AG08396 (cell line): ENCODE results near the gene GJA10.

Source experiments
- DNase-seq: peaks from one replicate; pipeline ENCODE4 v3.0.0; 2012; ENCODE audit warnings: low spot score, mixed read lengths

The GJA10 gene

GRCh38 chr6:89917801-89918366 is 23.6 kb downstream of the GJA10 start:
- no peak for DNase-seq

GRCh38 chr6:89921197-89921596 is 26.9 kb downstream of the GJA10 start:
- no peak for DNase-seq

- DNase-seq, result no peak
Observed at GRCh38 chr6:89921691-89922090, 27.4 kb downstream of the GJA10 start.

- DNase-seq, result no peak
Observed at GRCh38 chr6:89924231-89924630, 30.0 kb downstream of the GJA10 start.

- no peak for DNase-seq
Observed at GRCh38 chr6:89925826-89926225, 31.6 kb downstream of the GJA10 start.

- DNase-seq, result no peak
Observed at GRCh38 chr6:89927264-89927663, 33.0 kb downstream of the GJA10 start.

- no peak for DNase-seq
Observed at GRCh38 chr6:89927791-89928550, 33.7 kb downstream of the GJA10 start.

GRCh38 chr6:89928604-89929003 is 34.3 kb downstream of the GJA10 start:
- peak; percentile 41 for DNase-seq

- DNase-seq, result no peak
Observed at GRCh38 chr6:89930789-89931188, 36.5 kb downstream of the GJA10 start.

- DNase-seq, result no peak
Observed at GRCh38 chr6:89932245-89932802, 38.1 kb downstream of the GJA10 start.

- no peak for DNase-seq
Observed at GRCh38 chr6:89934685-89935366, 40.6 kb downstream of the GJA10 start.

- DNase-seq, result no peak
Observed at GRCh38 chr6:89936177-89936576, 41.9 kb downstream of the GJA10 start.

- DNase-seq, result no peak
Observed at GRCh38 chr6:89938014-89938413, 43.7 kb downstream of the GJA10 start.

- DNase-seq, result no peak
Observed at GRCh38 chr6:89939144-89939543, 44.9 kb downstream of the GJA10 start.

- DNase-seq, result peak; percentile 85
Observed at GRCh38 chr6:89940225-89941027, 46.2 kb downstream of the GJA10 start.

- no peak for DNase-seq
Observed at GRCh38 chr6:89941031-89941762, 46.9 kb downstream of the GJA10 start.

GRCh38 chr6:89941763-89942497 is 47.7 kb downstream of the GJA10 start:
- DNase-seq, result no peak

- no peak for DNase-seq
Observed at GRCh38 chr6:89942601-89943000, 48.3 kb downstream of the GJA10 start.

- DNase-seq, result no peak
Observed at GRCh38 chr6:89944181-89944755, 50.0 kb downstream of the GJA10 start.

- no peak for DNase-seq
Observed at GRCh38 chr6:89944826-89945407, 50.6 kb downstream of the GJA10 start.
